ENCODE measurements around the gene TEP1.

DNA sequence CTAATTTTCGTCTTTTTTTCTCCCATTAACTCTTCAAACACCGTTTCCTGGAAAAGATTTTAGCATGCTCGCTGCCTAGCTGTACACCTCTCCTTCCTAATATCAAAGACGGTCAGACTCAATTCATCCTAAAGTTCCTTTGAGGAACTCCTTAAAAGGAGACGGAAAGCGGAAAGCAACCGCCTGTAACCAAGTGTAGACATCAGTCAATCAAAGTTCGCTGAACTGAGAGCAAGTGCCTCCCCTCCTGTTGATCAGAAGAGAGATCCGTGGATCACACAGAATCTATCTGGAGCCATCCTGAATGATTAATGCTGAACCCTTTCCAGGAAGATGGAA, 412 bp upstream of the TEP1 start:
- TF ChIP-seq, protein P1, sequence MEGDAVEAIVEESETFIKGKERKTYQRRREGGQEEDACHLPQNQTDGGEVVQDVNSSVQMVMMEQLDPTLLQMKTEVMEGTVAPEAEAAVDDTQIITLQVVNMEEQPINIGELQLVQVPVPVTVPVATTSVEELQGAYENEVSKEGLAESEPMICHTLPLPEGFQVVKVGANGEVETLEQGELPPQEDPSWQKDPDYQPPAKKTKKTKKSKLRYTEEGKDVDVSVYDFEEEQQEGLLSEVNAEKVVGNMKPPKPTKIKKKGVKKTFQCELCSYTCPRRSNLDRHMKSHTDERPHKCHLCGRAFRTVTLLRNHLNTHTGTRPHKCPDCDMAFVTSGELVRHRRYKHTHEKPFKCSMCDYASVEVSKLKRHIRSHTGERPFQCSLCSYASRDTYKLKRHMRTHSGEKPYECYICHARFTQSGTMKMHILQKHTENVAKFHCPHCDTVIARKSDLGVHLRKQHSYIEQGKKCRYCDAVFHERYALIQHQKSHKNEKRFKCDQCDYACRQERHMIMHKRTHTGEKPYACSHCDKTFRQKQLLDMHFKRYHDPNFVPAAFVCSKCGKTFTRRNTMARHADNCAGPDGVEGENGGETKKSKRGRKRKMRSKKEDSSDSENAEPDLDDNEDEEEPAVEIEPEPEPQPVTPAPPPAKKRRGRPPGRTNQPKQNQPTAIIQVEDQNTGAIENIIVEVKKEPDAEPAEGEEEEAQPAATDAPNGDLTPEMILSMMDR (IDR thresholded peaks at IDR 0.05), result no peak
- no peak for TF ChIP-seq POLR2A (IDR thresholded peaks at IDR 0.05)

All from lower leg skin (tissue), 3 donors.